Measurements from ENCODE around the gene CAMKK2. TPM values are rescaled to one million over a fixed set of nuclear protein-coding genes. Genes with fewer than 3 reads are reported as not detected.

The CAMKK2 gene
- total RNA-seq, 1 donor from 2014 or later = 17.8 TPM

DNA sequence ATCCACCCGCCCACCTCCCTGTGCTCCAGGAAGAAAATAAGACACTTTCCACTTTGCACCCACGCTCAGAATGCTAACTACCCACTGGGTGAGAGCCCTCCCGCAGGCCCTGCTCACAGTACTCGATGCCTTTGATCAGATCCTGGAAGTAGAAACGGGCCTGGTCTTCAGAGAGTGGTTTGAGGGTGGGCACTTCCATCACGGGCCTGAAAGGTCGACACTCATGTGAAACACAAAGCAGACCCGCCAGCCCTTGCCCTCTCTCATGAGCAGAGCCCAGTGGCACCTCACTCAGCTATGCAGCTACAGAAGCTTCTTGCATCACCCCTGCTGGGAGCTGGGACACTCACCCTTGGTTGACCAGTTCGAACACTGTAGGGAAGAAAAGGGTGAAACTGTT is 41.1 kb downstream of the CAMKK2 start:
- DNase-seq (ENCODE audit: low spot score) = no peak

GRCh38 chr12:121253638-121254335 is 42.7 kb downstream of the CAMKK2 start:
- no peak for DNase-seq (ENCODE audit: low spot score)
- intact Hi-C loops (cut with DNase I) = no loop called here

More for the DNA sequence above, 41.1 kb downstream of the CAMKK2 start:
- intact Hi-C loops (cut with DNase I) = no loop called here

- DNase-seq (ENCODE audit: low spot score) = no peak
- intact Hi-C loops (cut with DNase I) = no loop called here
These were observed 43.7 kb downstream of the CAMKK2 start for GRCh38 chr12:121252712-121253345.

GRCh38 chr12:121251838-121252237 is 44.7 kb downstream of the CAMKK2 start:
- no peak for DNase-seq (ENCODE audit: low spot score)
- intact Hi-C loops (cut with DNase I) = no loop called here

DNA sequence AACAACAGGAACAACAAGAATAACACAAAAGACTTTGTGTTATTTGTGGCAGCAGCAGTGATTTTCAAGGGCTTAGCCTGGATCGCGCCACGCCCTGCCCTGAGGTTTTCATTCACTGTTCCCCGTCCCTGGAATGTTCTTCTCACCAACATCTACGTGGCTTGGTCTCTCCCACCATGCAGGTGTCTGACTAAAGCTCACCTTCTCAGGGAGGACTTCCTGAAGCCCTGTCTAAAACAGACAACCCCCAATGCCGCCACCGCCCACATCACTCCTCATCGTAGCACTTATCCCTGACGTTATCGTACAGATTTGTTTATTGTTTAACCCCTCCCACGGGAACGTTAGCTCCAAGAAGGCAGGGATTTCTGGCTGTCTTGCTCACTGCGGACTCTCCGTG is 46.1 kb downstream of the CAMKK2 start:
- no peak for DNase-seq (ENCODE audit: low spot score)
- intact Hi-C loops (cut with DNase I) = no loop called here

- no peak for DNase-seq (ENCODE audit: low spot score)
- intact Hi-C loops (cut with DNase I) = no loop called here
These were observed 47.9 kb downstream of the CAMKK2 start for GRCh38 chr12:121248622-121249021.

DNA sequence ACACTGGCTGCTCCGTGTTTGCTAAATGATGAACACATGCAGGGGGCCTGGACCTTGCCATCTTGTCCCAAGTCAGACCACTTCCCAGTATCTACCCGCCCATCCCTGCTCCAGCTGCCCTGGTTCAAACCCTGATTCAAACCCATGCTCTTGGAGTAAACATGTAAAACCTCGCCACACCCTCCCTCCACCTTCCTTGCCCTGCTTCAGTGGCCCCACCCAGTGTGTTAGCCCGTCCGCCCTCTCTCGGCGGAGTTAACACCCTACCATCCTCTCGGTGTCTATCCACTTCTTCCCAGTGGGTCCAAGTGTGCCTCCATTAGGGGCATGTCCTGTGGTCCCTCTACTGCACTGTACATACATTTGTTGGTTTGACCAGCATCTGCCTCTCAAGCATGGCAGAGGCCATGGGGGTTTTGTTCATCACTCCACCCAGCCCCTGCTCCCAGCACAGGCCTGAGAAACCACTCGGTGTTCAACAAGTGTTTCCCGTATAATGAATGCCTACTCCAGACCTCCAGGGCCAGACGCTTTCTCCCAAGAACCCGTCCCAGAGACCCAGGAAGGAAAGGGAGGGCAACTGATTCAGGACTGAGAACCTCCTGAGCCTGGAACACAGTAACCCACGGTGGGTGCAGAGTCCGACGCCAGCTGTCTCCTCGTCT is 49.5 kb downstream of the CAMKK2 start:
- no peak for DNase-seq (ENCODE audit: low spot score)
- intact Hi-C loops (cut with DNase I) = no loop called here

- no peak for DNase-seq (ENCODE audit: low spot score)
- intact Hi-C loops (cut with DNase I) = no loop called here
These were observed 50.6 kb downstream of the CAMKK2 start for GRCh38 chr12:121245951-121246350.

GRCh38 chr12:121245031-121245430 is 51.5 kb downstream of the CAMKK2 start:
- DNase-seq (ENCODE audit: low spot score) = no peak
- intact Hi-C loops (cut with DNase I) = no loop called here

DNA sequence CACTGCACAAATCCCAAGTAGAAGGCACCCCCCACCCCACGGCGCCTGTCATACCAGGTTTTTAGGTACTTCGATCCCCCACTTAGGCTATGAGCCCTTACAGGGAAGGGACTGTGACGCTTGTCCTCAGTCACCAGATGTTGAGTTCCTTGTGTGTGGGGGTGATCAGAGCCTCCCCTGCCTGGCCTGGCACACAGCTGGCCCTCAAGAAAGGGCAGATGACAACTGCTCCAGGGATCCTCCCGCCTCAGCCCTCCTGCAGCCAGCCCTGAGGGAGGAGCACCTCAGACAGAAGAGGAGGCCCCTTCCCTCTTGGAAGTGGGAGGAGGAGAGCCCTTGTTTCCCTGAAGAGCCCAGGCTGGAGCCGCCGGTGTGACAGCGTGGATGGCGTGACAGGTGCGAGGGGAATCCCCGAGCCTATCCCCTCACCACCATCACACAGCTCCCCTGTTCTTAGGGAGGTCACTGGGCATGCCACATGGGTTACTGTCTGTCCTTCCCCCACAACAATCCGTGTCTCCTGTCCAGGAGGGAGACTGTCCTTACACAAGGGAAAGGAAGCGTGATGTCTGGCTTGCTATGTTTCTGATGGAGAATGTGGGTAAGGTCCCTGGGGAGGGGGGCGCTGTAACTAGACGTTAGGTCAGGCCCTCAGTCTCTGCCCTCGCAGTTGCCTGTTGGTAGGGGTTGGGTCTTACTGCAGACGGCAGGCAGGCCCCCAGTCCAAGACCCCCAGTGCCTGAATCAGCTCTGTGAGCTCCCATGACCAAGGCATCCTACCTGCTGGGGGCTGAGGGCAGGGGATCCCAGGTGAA is 55.1 kb downstream of the CAMKK2 start:
- intact Hi-C loops (cut with DNase I) = no loop called here
- DNase-seq (ENCODE audit: low spot score) = no peak

DNA sequence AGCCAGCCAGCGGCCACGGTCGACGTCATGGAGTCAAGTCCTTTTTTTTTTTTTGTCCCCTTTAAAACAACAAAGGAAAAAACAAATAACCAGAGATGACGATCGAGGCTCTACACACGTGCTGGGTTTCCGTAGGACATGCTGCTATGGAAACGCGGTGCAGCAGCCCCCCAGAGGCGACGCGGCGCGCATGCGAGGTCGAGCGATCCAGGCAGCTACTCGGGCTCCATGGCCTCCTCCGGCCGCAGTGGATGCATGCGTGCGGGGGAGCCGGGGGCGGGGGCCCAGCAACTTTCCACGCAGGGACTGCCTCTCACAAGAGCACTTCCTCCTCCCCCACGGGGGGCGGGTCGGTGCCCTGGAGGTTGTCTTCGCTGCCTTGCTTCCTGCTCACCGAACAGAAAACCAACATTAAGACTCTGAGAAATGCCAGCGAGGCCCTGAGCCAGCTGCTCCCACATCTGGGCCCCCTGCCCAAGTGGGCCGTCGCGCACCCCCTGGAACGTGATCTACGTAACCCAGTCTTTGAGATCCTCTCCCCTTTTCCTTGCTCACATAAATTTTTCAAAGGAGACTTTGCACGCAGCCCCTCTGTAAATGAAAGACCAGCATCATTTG is 55.9 kb downstream of the CAMKK2 start:
- intact Hi-C loops (cut with DNase I) = no loop called here
- peak; percentile 80 for DNase-seq (ENCODE audit: low spot score)

DNA sequence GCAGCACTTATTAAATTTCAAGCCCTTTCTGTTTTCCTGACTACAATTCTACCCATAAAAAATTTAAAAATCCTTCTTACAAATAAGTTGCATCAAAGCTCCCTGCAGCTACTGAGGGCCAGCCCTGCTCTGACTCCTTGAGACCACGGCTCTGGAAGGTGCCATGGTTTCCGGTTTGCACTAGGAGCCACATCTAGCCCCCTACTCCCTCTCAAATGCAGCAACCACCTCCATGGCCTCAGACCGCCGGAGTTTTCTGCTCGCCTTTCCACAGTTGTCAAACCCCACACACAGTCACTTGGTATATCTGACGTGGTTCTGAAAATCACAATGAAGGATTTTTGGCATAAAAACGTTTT is 56.5 kb downstream of the CAMKK2 start:
- no peak for DNase-seq (ENCODE audit: low spot score)
- intact Hi-C loops (cut with DNase I) = no loop called here

- intact Hi-C loops (cut with DNase I) = no loop called here
- DNase-seq (ENCODE audit: low spot score) = no peak
These were observed 57.0 kb downstream of the CAMKK2 start for GRCh38 chr12:121239351-121240061.

- intact Hi-C loops (cut with DNase I) = no loop called here
- DNase-seq (ENCODE audit: low spot score) = no peak
These were observed 57.7 kb downstream of the CAMKK2 start for GRCh38 chr12:121238604-121239350.

DNA sequence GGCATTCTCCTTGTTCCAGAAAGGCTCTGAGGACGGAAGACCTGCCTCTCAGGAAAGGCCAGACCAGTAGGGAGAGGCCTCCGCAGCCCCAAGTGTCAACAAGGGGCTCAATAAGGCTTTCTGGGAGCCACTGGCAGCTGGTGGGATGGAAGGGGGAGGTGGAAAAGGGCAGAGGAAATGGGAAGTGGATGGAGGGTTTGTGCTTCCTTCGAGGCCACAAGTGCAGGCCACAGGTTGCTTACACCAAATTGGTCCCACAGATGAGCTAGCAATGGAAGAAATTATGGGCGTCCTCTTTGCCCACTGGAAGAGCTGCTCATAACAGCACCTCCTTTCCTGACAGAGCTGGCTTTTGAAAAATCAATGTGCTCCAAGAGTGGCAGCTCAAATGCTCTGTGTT is 58.4 kb downstream of the CAMKK2 start:
- no peak for DNase-seq (ENCODE audit: low spot score)
- intact Hi-C loops (cut with DNase I) = no loop called here

GRCh38 chr12:121237415-121237814 is 59.1 kb downstream of the CAMKK2 start:
- intact Hi-C loops (cut with DNase I) = no loop called here
- no peak for DNase-seq (ENCODE audit: low spot score)

DNA sequence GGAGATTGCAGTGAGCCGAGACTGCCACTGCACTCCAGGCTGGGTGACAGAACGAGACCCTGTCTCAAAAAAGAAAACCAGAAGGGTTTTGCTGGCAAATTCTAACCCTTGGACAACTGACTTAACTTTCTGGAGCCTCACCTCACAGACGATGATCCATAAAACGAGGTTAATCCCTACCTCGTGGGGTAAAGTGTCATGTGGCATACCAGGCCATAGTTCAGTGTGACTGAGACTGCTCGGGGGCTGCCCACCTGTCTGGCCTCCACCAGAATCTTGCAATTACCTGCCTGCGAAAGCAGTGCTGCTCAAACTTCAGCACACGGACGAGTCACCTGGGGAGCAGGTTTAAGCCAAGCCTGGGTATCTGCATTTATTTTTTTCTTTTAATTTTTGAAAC is 59.7 kb downstream of the CAMKK2 start:
- intact Hi-C loops (cut with DNase I) = no loop called here
- no peak for DNase-seq (ENCODE audit: low spot score)

GRCh38 chr12:121233628-121234020 is 62.9 kb downstream of the CAMKK2 start:
- intact Hi-C loops (cut with DNase I) = no loop called here

More at GRCh38 chr12:121233628-121234020, 62.9 kb downstream of the CAMKK2 start:
- DNase-seq (ENCODE audit: low spot score) = no peak
